Subcutaneous adipose tissue (tissue), 4 donors: Measurements from ENCODE around the gene PCCB. TPM values are rescaled to one million over a fixed set of nuclear protein-coding genes. Genes with fewer than 3 reads are reported as not detected.

Source experiments
- total RNA-seq, 4 donors: library from RNA; depleted of rRNA; stranded (reverse); fragments of >200 nt; gene quantifications; one replicate each; pipeline ENCODE4 v1.1.0, GENCODE V29; 2016
- TF ChIP-seq, protein P1 (sequence below): fragments of 450-650 bp; IDR thresholded peaks from one replicate; pipeline ENCODE4 v1.5.1; 2016; ENCODE audit warnings: low read depth, mild to moderate bottlenecking, control low read depth, antibody characterized with exemption, moderate library complexity

Gene PCCB
- total RNA-seq, 4 donors from 2014 or later, result 28.2 to 52.2 (median 29.2) TPM

DNA sequence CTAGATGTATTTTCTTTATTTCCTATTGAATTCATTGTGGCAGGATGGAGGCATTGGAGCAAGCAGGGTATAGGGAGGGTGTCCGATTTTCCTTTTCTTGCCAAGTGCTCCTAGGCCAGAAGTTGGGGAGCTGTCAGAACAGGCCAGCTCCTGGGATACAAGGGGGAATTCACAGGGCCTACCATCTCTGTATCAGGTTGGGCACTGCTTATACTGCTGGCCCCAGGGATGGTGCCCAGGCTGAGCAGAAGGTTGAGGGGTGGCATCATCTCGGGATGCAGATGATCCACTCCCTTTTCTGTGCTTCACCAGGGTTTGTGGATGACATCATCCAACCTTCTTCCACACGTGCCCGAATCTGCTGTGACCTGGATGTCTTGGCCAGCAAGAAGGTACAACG, 79.5 kb downstream of the PCCB start:
- TF ChIP-seq, protein P1, sequence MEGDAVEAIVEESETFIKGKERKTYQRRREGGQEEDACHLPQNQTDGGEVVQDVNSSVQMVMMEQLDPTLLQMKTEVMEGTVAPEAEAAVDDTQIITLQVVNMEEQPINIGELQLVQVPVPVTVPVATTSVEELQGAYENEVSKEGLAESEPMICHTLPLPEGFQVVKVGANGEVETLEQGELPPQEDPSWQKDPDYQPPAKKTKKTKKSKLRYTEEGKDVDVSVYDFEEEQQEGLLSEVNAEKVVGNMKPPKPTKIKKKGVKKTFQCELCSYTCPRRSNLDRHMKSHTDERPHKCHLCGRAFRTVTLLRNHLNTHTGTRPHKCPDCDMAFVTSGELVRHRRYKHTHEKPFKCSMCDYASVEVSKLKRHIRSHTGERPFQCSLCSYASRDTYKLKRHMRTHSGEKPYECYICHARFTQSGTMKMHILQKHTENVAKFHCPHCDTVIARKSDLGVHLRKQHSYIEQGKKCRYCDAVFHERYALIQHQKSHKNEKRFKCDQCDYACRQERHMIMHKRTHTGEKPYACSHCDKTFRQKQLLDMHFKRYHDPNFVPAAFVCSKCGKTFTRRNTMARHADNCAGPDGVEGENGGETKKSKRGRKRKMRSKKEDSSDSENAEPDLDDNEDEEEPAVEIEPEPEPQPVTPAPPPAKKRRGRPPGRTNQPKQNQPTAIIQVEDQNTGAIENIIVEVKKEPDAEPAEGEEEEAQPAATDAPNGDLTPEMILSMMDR, result no peak

GRCh38 chr3:136330900-136331299, 80.8 kb downstream of the PCCB start:
- TF ChIP-seq, protein P1, result no peak

DNA sequence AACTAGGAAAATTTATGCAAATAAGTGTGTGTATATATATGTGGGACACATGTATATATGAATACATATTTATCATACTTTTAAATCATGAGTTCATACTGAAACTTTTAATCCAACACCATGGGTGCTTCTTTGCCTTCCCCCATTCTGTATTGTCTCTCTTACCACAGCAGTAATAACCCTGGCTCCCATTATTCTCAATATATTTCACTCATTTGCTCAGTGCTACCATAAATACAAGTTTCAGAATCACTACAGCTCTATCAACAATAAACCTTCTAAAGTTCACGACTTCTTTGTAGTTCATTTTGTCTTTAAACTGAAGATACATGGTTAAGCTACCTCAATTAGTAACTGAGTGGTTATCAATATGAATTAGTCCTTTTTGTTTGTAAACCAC, 82.2 kb downstream of the PCCB start:
- TF ChIP-seq, protein P1, result no peak

DNA sequence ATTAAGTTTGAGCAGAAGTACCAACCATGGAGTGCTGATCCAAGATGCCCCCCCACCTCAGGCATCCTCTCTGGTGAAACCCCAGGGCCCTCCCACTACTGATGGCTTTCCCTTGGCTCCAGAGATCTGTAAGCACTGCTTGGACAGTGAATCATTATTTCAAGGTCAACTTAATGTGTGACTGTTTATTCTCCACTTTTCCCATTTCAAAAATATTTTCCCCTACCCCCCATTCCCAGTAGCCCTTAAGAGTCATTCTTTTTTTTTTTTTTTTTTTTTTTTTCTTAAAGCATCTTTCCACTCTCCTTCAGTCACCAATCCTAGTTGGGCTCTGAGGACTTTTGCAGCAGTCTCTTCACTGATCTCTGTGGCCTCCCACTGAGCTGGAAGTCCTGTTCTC, 82.6 kb downstream of the PCCB start:
- TF ChIP-seq, protein P1, result no peak

DNA sequence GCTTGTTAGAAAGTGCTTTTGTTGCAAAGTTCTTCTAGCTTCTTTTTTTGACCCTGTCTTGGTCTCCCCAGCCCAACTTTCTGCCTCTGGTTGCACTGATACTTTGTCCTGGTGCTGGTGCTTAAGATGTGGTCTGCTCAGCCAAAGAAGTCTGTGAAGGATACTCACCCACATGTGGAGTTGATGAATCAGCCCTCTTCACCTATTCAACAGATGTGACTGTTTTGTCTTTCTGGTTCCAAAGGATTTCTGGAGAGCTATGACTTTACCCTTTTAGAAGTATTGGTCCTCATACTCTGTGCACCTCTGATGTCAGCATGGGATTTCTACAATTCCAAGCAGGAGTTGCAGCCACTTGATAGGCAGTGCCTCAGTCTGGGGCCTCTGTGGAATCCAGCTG, 84.1 kb downstream of the PCCB start:
- TF ChIP-seq, protein P1, result no peak

GRCh38 chr3:136336329-136337100, 86.4 kb downstream of the PCCB start:
- TF ChIP-seq, protein P1, result no peak

GRCh38 chr3:136343446-136343845, 93.3 kb downstream of the PCCB start:
- TF ChIP-seq, protein P1, result no peak
